Adrenal gland (tissue), 12 donors: ENCODE measurements around the gene DAZAP1. TPM values are rescaled to one million over a fixed set of nuclear protein-coding genes. Genes with fewer than 3 reads are reported as not detected.
A peak's percentile ranks its signal among the peaks of the same experiment; 100 is the strongest.

Experiments used
- DNase-seq, 7 donors: peaks; one replicate each; pipeline ENCODE4 v3.0.0-alpha.2; 2019 to 2020
- H3K27ac ChIP-seq, 5 donors: fragments of 200-600 bp; sonication (generic) in 4 of 5; 1 replicate in 3 of 5; 2 replicates in 2 of 5; pipeline versions ENCODE4 v1.5.1 to v1.8.0; 2016 to 2020; ENCODE audit warnings: mild to moderate bottlenecking in 1 of 5
- H3K27me3 ChIP-seq: fragments of 200-600 bp; 2 replicates; pipeline ENCODE4 v1.8.0; 2021
- H3K36me3 ChIP-seq, 2 donors: fragments of 200-600 bp; replicated peaks in 1 of 2; 1 replicate in 1 of 2; 2 replicates in 1 of 2; pipeline versions ENCODE4 v1.5.1 to v1.8.0; 2018 to 2022
- H3K4me1 ChIP-seq, 2 donors: fragments of 200-600 bp; replicated peaks in 1 of 2; 1 replicate in 1 of 2; 2 replicates in 1 of 2; pipeline versions ENCODE4 v1.5.1 to v1.8.0; 2018 to 2021
- H3K4me3 ChIP-seq, 4 donors: fragments of 200-600 bp; sonication (generic) in 3 of 4; one replicate each; pipeline ENCODE4 v1.5.1; 2016 to 2018
- H3K9me3 ChIP-seq, 3 donors: fragments of 200-600 bp; sonication (generic) in 1 of 3; replicated peaks in 1 of 3; 1 replicate in 2 of 3; 2 replicates in 1 of 3; pipeline versions ENCODE4 v1.5.1 to v1.8.0; 2016 to 2021
- POLR2A ChIP-seq, 2 donors: fragments of 450-650 bp; IDR thresholded peaks; one replicate each; pipeline ENCODE4 v1.6.1; 2017; ENCODE audit warnings: antibody characterized with exemption in 2 of 2, mild to moderate bottlenecking in 2 of 2, moderate library complexity in 1 of 2
- WGBS, 4 donors: extraction: QIAGEN DNeasy Blood & Tissue Kit in 2 of 4; methylation state at CpG; one replicate each; pipeline versions ENCODE4 v1.1.5 to v1.1.7; 2013 to 2017; 5-methylcytosine and 5-hydroxymethylcytosine counted together
- intact Hi-C, 2 donors: fragments of 100-400 bp; cut with DNase I; formaldehyde crosslinking; loops; one replicate each; pipeline versions ENCODE4 v1.14.1 to v1.15.0; 2022 to 2023
- polyA plus RNA-seq, 3 donors: library from polyadenylated mRNA; stranded (reverse); fragments of 200-250 nt in 2 of 3; fragments of 350-450 nt in 1 of 3; fragmentation: Illumina TruSeq in 1 of 3; extraction: RNeasy Lipid Tissue Mini Kit (QIAGEN cat#74804) in 1 of 3; gene quantifications; one replicate each; pipeline ENCODE4 v1.2.3, GENCODE V29; 2013 to 2014
- total RNA-seq, 9 donors: library from RNA; depleted of rRNA in 4 of 9; stranded (reverse); fragments of >200 nt in 4 of 9; fragments of 120-200 nt in 1 of 9; fragmentation: NEBNext Ultra II Directional in 1 of 9; extraction: Animal tissue kit (Norgen Biotek cat#: 25700) in 1 of 9; gene quantifications; one replicate each; pipeline versions ENCODE4 v1.1.0 to v1.2.4, GENCODE V29; 2013 to 2023
- TF ChIP-seq, protein P1 (sequence below), 6 experiments: fragments of 450-650 bp in 4 of 6; fragments of 200-600 bp in 2 of 6; sonication (generic) in 1 of 6; IDR thresholded peaks; 1 replicate in 5 of 6; 2 replicates in 1 of 6; pipeline versions ENCODE4 v1.5.1 to v1.8.0; 2016 to 2021; ENCODE audit warnings: antibody characterized with exemption in 6 of 6, mild to moderate bottlenecking in 2 of 6, moderate library complexity in 1 of 6
- donor health status: healthy with polysubstance abuse.
- donor health status: Bipolar disorder and iron deficiency.
- donor health status: DM: yes; HTN: yes; CAD: no.
- donor health status: DM: no; HTN: no; CAD: no.
- donor health status: DM: no; HTN: no; CAD: no.
- donor health status: DM: yes; HTN: yes; CAD: no.

DAZAP1 gene
- total and polyA plus RNA-seq, 12 donors = 11.5 to 117 (median 53.1) TPM

- H3K9me3 ChIP-seq = no peaks in the 10 kb centered on the region
- intact Hi-C loops = loop anchor here in 1 of 2 donors (10.0 kb wide), 1 partner anchor 127 kb away; no protein-coding TSS in a partner anchor
- peaks cover 14 to 42% of the 10 kb centered on the region in 2 donors for H3K4me1 ChIP-seq
- no peak for DNase-seq
- no peak overlapping the region for H3K27ac ChIP-seq
- H3K4me3 ChIP-seq = no peak overlapping the region
- H3K27me3 ChIP-seq = peaks cover 16% of the 10 kb centered on the region
- WGBS, 4 donors = 81 to 87% (median 86%) methylated on average over 21 to 25 of the region's 25 CpGs
- TF ChIP-seq, protein P1, sequence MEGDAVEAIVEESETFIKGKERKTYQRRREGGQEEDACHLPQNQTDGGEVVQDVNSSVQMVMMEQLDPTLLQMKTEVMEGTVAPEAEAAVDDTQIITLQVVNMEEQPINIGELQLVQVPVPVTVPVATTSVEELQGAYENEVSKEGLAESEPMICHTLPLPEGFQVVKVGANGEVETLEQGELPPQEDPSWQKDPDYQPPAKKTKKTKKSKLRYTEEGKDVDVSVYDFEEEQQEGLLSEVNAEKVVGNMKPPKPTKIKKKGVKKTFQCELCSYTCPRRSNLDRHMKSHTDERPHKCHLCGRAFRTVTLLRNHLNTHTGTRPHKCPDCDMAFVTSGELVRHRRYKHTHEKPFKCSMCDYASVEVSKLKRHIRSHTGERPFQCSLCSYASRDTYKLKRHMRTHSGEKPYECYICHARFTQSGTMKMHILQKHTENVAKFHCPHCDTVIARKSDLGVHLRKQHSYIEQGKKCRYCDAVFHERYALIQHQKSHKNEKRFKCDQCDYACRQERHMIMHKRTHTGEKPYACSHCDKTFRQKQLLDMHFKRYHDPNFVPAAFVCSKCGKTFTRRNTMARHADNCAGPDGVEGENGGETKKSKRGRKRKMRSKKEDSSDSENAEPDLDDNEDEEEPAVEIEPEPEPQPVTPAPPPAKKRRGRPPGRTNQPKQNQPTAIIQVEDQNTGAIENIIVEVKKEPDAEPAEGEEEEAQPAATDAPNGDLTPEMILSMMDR (IDR thresholded peaks at IDR 0.05) = no peak
- no peak for TF ChIP-seq POLR2A (IDR thresholded peaks at IDR 0.05)
- peaks cover 0 to 34% of the 10 kb centered on the region in 2 donors for H3K36me3 ChIP-seq
Measured at GRCh38 chr19:1441677-1442438, 34.5 kb downstream of the DAZAP1 start.

- peak overlapping the region in 1 of 5 donors; percentile 38 for H3K27ac ChIP-seq
Measured at GRCh38 chr19:1445185-1445931, 38.0 kb downstream of the DAZAP1 start.

GRCh38 chr19:1445932-1446712 is 38.7 kb downstream of the DAZAP1 start:
- Histone ChIP-seq H3K4me3 (peak overlapping the region in 1 of 4 donors; percentile 32), H3K4me1 (peaks cover 5 to 26% of the 10 kb centered on the region in 2 donors), H3K36me3 (peaks cover 0 to 17% of the 10 kb centered on the region in 2 donors), H3K27ac (peak overlapping the region in 1 of 5 donors; percentile 22), H3K27me3 (peaks cover 48% of the 10 kb centered on the region), H3K9me3 (no peaks in the 10 kb centered on the region)
- no peak for DNase-seq
- TF ChIP-seq, protein P1 (IDR thresholded peaks at IDR 0.05) = no peak
- no peak for TF ChIP-seq POLR2A (IDR thresholded peaks at IDR 0.05)
- WGBS, 4 donors = 0 to 2% (median 2%) methylated on average over 3 to 99 of the region's 99 CpGs; no CpG with 5 or more reads in 1 of the 4 donors
- intact Hi-C loops = loop anchor here in 1 of 2 donors (10.0 kb wide), 1 partner anchor 131 kb away; no protein-coding TSS in a partner anchor

More at GRCh38 chr19:1445185-1445931, 38.0 kb downstream of the DAZAP1 start:
- TF ChIP-seq, protein P1 (IDR thresholded peaks at IDR 0.05) = peak; percentile 25 to 94 (median 72)
- no peak for TF ChIP-seq POLR2A (IDR thresholded peaks at IDR 0.05)
- H3K36me3 ChIP-seq = peaks cover 0 to 24% of the 10 kb centered on the region in 2 donors
- H3K27me3 ChIP-seq = peaks cover 42% of the 10 kb centered on the region
- H3K9me3 ChIP-seq = no peaks in the 10 kb centered on the region
- H3K4me3 ChIP-seq = peak overlapping the region in 1 of 4 donors; percentile 43
- intact Hi-C loops = loop anchor here in 1 of 2 donors (10.0 kb wide), 1 partner anchor 131 kb away; no protein-coding TSS in a partner anchor
- DNase-seq = peak in 5 of 7 donors; percentile 59 to 75 (median 64)
- 0 to 2% (median 2%) methylated on average over 1 to 70 of the region's 70 CpGs for WGBS, 4 donors
- peaks cover 5 to 32% of the 10 kb centered on the region in 2 donors for H3K4me1 ChIP-seq
